Ishikawa (cell line): ENCODE results near the gene DCAF4.

Experiments
- CEBPB ChIP-seq: IDR thresholded peaks from 2 replicates; pipeline ENCODE4 v1.6.1; 2012
- CREB1 ChIP-seq: IDR thresholded peaks from 2 replicates; pipeline ENCODE4 v1.6.1; 2012; ENCODE audit warnings: low read depth
- EGR1 ChIP-seq: IDR thresholded peaks from 2 replicates; pipeline ENCODE4 v1.6.1; 2012
- EP300 ChIP-seq: IDR thresholded peaks from 2 replicates; pipeline ENCODE4 v1.6.1; 2012; ENCODE audit warnings: borderline replicate concordance
- FOXM1 ChIP-seq: IDR thresholded peaks from 2 replicates; pipeline ENCODE4 v1.6.1; 2012; ENCODE audit warnings: low read depth, borderline replicate concordance
- MAX ChIP-seq: IDR thresholded peaks from 2 replicates; pipeline ENCODE4 v1.6.1; 2012
- NFIC ChIP-seq: IDR thresholded peaks from 2 replicates; pipeline ENCODE4 v1.6.1; 2012
- RAD21 ChIP-seq: IDR thresholded peaks from 2 replicates; pipeline ENCODE4 v1.6.1; 2012; ENCODE audit warnings: low read depth
- TAF1 ChIP-seq: IDR thresholded peaks from 2 replicates; pipeline ENCODE4 v1.6.1; 2012; ENCODE audit warnings: low read depth, mild to moderate bottlenecking
- TCF12 ChIP-seq: IDR thresholded peaks from 2 replicates; pipeline ENCODE4 v1.6.1; 2012; ENCODE audit warnings: low read depth
- TEAD4 ChIP-seq: IDR thresholded peaks from 2 replicates; pipeline ENCODE4 v1.6.1; 2012
- YY1 ChIP-seq: IDR thresholded peaks from 2 replicates; pipeline ENCODE4 v1.6.1; 2012; ENCODE audit warnings: low read depth
- ZBTB7A ChIP-seq: IDR thresholded peaks from 2 replicates; pipeline ENCODE4 v1.6.1; 2012; ENCODE audit warnings: low read depth
- TF ChIP-seq, protein P1 (sequence below): IDR thresholded peaks from 2 replicates; pipeline ENCODE4 v1.6.1; 2012
- TF ChIP-seq, protein P2 (sequence below): IDR thresholded peaks from 2 replicates; pipeline ENCODE4 v1.6.1; 2012; ENCODE audit warnings: low read depth, mild to moderate bottlenecking

DCAF4 gene

DNA sequence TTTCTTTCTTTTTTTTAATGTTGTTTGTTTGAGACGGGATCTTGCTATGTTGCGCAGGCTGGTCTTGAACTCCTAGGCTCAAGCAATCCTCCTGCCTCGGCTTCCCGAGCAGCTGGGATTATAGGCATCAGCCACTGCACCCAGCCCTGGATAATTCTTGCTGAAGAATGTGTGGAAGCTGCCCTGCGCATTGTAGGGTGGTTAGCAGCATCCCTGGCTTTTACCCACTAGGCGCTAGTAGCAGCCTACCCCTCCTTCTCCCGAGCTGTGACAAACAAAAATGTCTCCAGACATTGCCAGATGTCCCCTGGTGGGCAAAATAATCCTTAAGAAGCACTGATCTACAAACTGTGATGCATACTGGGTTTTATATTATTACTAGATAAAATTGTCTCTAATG is 6.6 kb downstream of the DCAF4 start:
- TF ChIP-seq ZBTB7A = no peak
- TF ChIP-seq, protein P1, sequence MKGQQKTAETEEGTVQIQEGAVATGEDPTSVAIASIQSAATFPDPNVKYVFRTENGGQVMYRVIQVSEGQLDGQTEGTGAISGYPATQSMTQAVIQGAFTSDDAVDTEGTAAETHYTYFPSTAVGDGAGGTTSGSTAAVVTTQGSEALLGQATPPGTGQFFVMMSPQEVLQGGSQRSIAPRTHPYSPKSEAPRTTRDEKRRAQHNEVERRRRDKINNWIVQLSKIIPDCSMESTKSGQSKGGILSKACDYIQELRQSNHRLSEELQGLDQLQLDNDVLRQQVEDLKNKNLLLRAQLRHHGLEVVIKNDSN = no peak
- TF ChIP-seq EGR1 = no peak
- no peak for TF ChIP-seq CEBPB

DNA sequence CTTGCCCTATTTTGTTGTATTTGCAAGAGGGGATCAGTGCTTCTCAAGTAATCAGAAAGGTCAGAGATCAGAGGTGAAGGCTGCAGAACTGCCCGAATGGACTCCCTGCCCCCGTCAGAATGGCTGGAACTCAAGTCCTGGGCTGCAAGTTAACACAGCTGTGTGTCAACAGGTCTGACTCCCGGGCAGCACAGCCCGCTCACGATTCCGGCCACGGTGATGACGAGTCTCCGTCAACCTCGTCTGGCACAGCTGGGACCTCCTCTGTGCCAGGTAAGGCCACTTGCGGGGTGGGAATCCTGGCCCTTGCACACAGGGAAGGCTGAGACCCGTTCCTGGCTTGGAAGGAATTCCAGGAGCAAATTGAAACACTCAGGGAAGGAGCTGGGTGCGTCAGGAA is 13.4 kb downstream of the DCAF4 start:
- TF ChIP-seq CREB1 (no peak), RAD21 (no peak), EP300 (no peak), FOXM1 (no peak), ZBTB7A (no peak), NFIC (no peak), TEAD4 (no peak), MAX (no peak), EGR1 (no peak), TAF1 (no peak), TCF12 (no peak), CEBPB (no peak), YY1 (no peak)
- TF ChIP-seq, protein P1 = no peak
- TF ChIP-seq, protein P2, sequence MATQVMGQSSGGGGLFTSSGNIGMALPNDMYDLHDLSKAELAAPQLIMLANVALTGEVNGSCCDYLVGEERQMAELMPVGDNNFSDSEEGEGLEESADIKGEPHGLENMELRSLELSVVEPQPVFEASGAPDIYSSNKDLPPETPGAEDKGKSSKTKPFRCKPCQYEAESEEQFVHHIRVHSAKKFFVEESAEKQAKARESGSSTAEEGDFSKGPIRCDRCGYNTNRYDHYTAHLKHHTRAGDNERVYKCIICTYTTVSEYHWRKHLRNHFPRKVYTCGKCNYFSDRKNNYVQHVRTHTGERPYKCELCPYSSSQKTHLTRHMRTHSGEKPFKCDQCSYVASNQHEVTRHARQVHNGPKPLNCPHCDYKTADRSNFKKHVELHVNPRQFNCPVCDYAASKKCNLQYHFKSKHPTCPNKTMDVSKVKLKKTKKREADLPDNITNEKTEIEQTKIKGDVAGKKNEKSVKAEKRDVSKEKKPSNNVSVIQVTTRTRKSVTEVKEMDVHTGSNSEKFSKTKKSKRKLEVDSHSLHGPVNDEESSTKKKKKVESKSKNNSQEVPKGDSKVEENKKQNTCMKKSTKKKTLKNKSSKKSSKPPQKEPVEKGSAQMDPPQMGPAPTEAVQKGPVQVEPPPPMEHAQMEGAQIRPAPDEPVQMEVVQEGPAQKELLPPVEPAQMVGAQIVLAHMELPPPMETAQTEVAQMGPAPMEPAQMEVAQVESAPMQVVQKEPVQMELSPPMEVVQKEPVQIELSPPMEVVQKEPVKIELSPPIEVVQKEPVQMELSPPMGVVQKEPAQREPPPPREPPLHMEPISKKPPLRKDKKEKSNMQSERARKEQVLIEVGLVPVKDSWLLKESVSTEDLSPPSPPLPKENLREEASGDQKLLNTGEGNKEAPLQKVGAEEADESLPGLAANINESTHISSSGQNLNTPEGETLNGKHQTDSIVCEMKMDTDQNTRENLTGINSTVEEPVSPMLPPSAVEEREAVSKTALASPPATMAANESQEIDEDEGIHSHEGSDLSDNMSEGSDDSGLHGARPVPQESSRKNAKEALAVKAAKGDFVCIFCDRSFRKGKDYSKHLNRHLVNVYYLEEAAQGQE = no peak

DNA sequence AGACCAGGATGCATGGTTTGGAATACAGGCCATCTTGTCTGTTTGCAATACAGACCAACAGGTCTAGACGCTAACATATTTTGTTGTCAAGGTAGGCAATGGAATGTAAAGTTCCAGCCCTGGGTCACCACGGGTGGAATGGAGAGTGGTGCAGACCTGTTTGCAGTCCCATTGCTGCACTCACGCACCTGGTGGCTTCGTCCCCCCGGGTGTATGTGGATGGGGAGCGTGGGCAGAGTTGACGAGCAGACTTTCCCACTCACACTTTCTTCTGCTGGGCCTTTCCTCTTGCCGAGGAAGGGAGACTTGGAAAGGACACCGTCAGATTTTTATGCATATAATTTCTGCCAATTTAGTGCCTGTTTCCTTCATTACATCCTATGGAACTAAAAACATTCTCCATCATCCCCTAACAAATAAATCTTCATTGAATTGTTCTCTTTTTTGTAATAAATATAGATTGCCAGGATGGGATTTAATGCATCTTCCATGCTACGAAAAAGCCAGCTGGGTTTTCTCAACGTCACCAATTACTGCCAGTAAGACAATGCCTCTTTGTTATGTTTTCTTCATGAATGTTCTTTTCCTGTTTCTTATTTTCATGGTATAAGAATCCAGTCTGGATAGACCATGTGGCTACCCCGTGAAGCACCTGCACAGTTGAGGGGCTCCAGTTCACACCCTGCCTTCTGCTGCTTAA is 15.2 kb downstream of the DCAF4 start:
- no peak for TF ChIP-seq MAX
- no peak for TF ChIP-seq NFIC

GRCh38 chr14:72942934-72943333 is 16.7 kb downstream of the DCAF4 start:
- TF ChIP-seq CEBPB = no peak
- TF ChIP-seq RAD21 = peak; percentile 37

DNA sequence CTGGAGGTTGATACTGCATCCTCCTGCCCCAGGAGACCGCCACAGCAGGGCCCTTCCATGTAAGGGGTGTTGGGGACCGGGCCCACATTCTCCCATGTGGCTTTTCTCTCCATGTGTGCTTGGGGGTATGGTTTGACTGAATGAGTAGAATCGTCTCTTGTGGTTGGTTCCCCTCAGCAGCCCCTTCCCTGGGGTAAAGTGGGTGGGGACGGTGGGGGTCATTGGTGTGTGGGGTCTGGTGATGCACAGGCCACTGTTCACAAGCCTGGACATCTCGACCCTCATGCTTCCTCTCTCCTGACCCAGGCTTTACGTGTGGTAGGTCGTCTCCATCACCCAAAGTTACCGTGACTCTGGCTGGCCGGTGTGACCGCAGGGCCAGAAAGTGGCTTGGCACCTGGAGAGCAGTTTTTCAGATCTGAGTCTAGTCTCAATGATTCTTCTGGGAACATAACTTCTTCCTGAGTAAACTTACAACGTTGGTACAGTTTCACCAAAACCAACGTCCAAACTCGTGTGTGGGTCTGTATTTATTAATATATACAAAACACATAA is 17.7 kb downstream of the DCAF4 start:
- TF ChIP-seq ZBTB7A (no peak), MAX (no peak), FOXM1 (no peak), EGR1 (no peak), TEAD4 (no peak)
- TF ChIP-seq, protein P1 = no peak

- TF ChIP-seq TAF1 = no peak
- TF ChIP-seq EP300 = no peak
- TF ChIP-seq EGR1 = no peak
- TF ChIP-seq NFIC = no peak
- TF ChIP-seq RAD21 = no peak
- no peak for TF ChIP-seq CREB1
- TF ChIP-seq FOXM1 = no peak
Measured at GRCh38 chr14:72945356-72946027, 19.2 kb downstream of the DCAF4 start.

DNA sequence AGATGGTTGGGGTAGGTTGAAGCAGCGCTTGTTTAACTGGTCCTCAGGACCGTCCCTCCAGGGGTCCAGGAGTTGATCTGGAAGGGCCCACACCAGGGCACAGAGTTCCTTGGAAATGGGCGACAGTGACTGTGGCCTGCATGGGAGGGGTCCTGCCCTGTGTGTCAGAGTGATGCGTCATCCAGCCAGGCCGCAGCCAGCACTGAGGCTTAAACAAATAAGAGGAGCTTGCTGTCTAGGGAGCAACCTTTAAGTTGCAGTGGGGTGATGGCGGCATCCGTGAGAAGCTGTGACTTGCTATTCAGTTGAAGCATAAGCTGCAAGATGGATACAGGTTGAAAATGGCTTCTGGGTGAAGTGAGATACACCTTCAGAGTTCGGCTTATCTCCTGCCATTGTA is 20.2 kb downstream of the DCAF4 start:
- TF ChIP-seq CEBPB (no peak), TCF12 (no peak), FOXM1 (no peak), YY1 (no peak), TEAD4 (no peak), CREB1 (no peak), MAX (no peak), NFIC (no peak), TAF1 (no peak), EP300 (no peak), RAD21 (no peak), ZBTB7A (no peak), EGR1 (no peak)
- TF ChIP-seq, protein P1 = no peak
- TF ChIP-seq, protein P2 = no peak
